B cell (primary cell): ENCODE data around the gene KCTD17.

Source experiments
- EZH2 ChIP-seq: IDR thresholded peaks from 2 replicates; pipeline ENCODE4 v1.6.1; 2012; ENCODE audit warnings: borderline replicate concordance, low read depth, mild to moderate bottlenecking, moderate library complexity, low read length; ENCODE audit not compliant: insufficient read depth, poor library complexity, severe bottlenecking
- TF ChIP-seq, protein P1 (sequence below): fragments of 200-600 bp; IDR thresholded peaks from one replicate; pipeline ENCODE4 v1.8.0; 2022; ENCODE audit warnings: antibody characterized with exemption, mild to moderate bottlenecking

DNA sequence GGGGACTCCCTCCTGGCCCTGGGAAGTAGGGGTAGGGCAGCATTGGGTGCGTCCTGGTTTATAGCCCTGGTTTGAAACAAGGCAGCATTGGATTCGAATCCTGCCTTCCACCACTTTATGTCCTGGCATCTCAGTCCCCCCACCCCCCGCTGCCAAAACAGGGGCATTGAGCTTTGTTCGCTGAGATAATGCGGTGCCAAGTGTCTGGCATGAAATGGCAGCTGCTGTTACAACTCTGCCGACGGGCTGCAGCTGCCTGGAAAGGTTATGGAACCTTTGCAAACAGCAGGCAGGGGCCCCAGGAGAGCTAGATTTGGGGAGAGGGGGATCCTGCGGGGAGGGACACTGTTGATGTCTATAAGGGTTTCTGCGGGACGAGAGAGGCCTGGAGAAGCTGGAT, 34.2 kb upstream of the KCTD17 start:
- TF ChIP-seq, protein P1, sequence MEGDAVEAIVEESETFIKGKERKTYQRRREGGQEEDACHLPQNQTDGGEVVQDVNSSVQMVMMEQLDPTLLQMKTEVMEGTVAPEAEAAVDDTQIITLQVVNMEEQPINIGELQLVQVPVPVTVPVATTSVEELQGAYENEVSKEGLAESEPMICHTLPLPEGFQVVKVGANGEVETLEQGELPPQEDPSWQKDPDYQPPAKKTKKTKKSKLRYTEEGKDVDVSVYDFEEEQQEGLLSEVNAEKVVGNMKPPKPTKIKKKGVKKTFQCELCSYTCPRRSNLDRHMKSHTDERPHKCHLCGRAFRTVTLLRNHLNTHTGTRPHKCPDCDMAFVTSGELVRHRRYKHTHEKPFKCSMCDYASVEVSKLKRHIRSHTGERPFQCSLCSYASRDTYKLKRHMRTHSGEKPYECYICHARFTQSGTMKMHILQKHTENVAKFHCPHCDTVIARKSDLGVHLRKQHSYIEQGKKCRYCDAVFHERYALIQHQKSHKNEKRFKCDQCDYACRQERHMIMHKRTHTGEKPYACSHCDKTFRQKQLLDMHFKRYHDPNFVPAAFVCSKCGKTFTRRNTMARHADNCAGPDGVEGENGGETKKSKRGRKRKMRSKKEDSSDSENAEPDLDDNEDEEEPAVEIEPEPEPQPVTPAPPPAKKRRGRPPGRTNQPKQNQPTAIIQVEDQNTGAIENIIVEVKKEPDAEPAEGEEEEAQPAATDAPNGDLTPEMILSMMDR, result no peak
- TF ChIP-seq EZH2, result no peak
